Smooth muscle cell of the pulmonary artery (primary cell): ENCODE measurements around the gene SEMA3A. TPM values are rescaled to one million over a fixed set of nuclear protein-coding genes. Genes with fewer than 3 reads are reported as not detected.

Source experiments
- total RNA-seq: library from RNA; depleted of rRNA; stranded (reverse); fragments of >200 nt; gene quantifications from 2 replicates; pipeline ENCODE4 v1.2.3, GENCODE V29; 2014

The SEMA3A gene
- 52.1 and 109 TPM in 2 replicates for total RNA-seq

DNA sequence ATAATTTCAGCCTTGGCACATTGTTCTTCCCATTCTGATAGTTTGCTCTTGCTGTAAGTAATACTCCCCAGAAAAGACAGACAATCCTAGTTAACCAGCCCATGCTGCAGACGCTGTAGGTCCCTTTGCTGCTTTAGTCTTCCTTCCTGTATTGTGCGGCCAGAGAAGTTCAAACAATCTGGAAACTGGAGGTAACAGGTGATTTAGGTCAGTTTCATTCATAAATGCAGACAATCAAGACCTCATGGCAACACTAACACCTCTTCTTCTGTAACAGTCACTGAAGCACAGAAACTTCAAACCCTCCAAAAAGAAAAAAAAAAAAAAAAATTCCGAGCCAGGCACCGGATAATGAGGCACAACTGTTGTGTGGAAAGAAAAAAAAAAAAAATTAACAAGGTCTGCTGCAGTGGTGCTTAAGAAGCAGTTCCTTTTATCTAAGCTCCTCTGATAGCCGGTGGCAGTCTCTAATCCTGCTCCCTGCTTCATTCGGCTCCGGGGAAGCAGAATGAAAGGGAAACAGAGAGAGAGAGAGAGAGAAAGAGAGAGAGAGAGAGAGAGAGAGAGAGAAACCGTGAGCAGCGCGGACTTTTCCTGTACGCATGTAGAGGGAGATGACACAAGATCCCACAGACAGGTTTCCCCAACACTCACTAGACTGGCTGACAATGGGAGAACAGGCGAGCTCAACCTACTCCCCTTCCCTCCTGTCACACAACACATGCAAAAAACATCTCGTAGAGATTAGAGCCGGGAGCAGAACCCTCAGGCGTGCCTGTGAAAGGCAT lies at the start of gene SEMA3A:
TSS of gene SEMA3A (minus strand) at position 306 of the 788 bp plus-strand sequence. CDS start at position 103, 203 bp downstream.

